OCI-LY1 (cell line): ENCODE results near the gene LGR5.
A peak's percentile ranks its signal among the peaks of the same experiment; 100 is the strongest.

Experiments
- H2AFZ ChIP-seq: fragments of 200-600 bp; sonication (generic), shearing (Covaris generic); 2 replicates; pipeline ENCODE4 v1.6.0; 2014; ENCODE audit warnings: antibody characterized with exemption, mild to moderate bottlenecking, low read length
- H3F3A ChIP-seq: fragments of 200-600 bp; sonication (generic), shearing (Covaris generic); 2 replicates; pipeline ENCODE4 v1.6.0; 2014; ENCODE audit warnings: mild to moderate bottlenecking, antibody characterized with exemption, low read length, moderate library complexity; ENCODE audit not compliant: insufficient read depth
- H3K27ac ChIP-seq: fragments of 200-600 bp; sonication (generic); 2 replicates; pipeline ENCODE4 v1.5.1; 2014; ENCODE audit warnings: low read length, mixed run types, mild to moderate bottlenecking, low read depth; ENCODE audit not compliant: poor library complexity, severe bottlenecking
- H3K27me3 ChIP-seq: fragments of 200-600 bp; sonication (generic); 2 replicates; pipeline ENCODE4 v1.6.0; 2014; ENCODE audit warnings: antibody characterized with exemption, mild to moderate bottlenecking, low read length, moderate library complexity; ENCODE audit not compliant: insufficient read depth
- H3K36me3 ChIP-seq: fragments of 200-600 bp; sonication (generic); 2 replicates; pipeline ENCODE4 v1.6.1; 2014; ENCODE audit warnings: mild to moderate bottlenecking, antibody characterized with exemption, low read length, moderate library complexity, mixed read lengths; ENCODE audit not compliant: insufficient read depth
- H3K4me1 ChIP-seq: fragments of 200-600 bp; sonication (generic); 2 replicates; pipeline ENCODE4 v1.5.1; 2014; ENCODE audit warnings: mild to moderate bottlenecking, low read length, moderate library complexity; ENCODE audit not compliant: insufficient read depth, severe bottlenecking
- H3K4me2 ChIP-seq: fragments of 200-600 bp; sonication (generic), shearing (Covaris generic); 2 replicates; pipeline ENCODE4 v1.6.1; 2014; ENCODE audit warnings: low read length
- H3K4me3 ChIP-seq: fragments of 200-600 bp; sonication (generic); 2 replicates; pipeline ENCODE4 v1.5.1; 2014; ENCODE audit warnings: low read length, low read depth, mild to moderate bottlenecking, mixed read lengths; ENCODE audit not compliant: poor library complexity, severe bottlenecking
- H3K79me2 ChIP-seq: fragments of 200-600 bp; shearing (Covaris generic); 2 replicates; pipeline ENCODE4 v1.6.1; 2016; ENCODE audit warnings: mixed run types, low read length, mixed read lengths; ENCODE audit not compliant: insufficient read depth
- H3K9ac ChIP-seq: fragments of 200-600 bp; sonication (generic), shearing (Covaris generic); 2 replicates; pipeline ENCODE4 v1.6.1; 2014; ENCODE audit warnings: mild to moderate bottlenecking, low read length, mixed read lengths
- H3K9me2 ChIP-seq: fragments of 200-600 bp; sonication (generic), shearing (Covaris generic); 2 replicates; pipeline ENCODE4 v1.6.1; 2014; ENCODE audit warnings: low read depth, mild to moderate bottlenecking, low read length, mixed read lengths
- H3K9me3 ChIP-seq: fragments of 200-600 bp; shearing (Covaris generic); 2 replicates; pipeline ENCODE4 v1.6.1; 2014; ENCODE audit warnings: low read length, mixed read lengths
- H4K20me1 ChIP-seq: fragments of 200-600 bp; sonication (generic), shearing (Covaris generic); 2 replicates; pipeline ENCODE4 v1.6.0; 2016; ENCODE audit warnings: mild to moderate bottlenecking, low read length; ENCODE audit not compliant: insufficient read depth
- CTCF ChIP-seq: fragments of 200-600 bp; sonication (generic), shearing (Covaris generic); IDR thresholded peaks from 2 replicates; pipeline ENCODE4 v1.5.1; 2017; ENCODE audit warnings: mild to moderate bottlenecking, antibody characterized with exemption, low read length, moderate library complexity, mixed read lengths
- EZH2 ChIP-seq: fragments of 200-600 bp; sonication (generic), shearing (Covaris generic); IDR thresholded peaks from 2 replicates; pipeline ENCODE4 v1.8.0; 2017; ENCODE audit warnings: borderline replicate concordance, mixed run types, mild to moderate bottlenecking, antibody characterized with exemption, low read length, moderate library complexity, mixed read lengths

Gene LGR5

GRCh38 chr12:71411635-71412034 is 28.0 kb upstream of the LGR5 start:
- Histone ChIP-seq H3K79me2 (no peaks in the 10 kb centered on the region), H3K4me3 (no peak overlapping the region), H3K9ac (no peak overlapping the region), H2AFZ (no peak overlapping the region), H3K4me2 (no peak overlapping the region), H3F3A (no peaks in the 10 kb centered on the region), H3K36me3 (no peaks in the 10 kb centered on the region), H3K27me3 (no peaks in the 10 kb centered on the region), H3K27ac (no peak overlapping the region), H3K9me3 (no peaks in the 10 kb centered on the region), H4K20me1 (no peaks in the 10 kb centered on the region), H3K4me1 (no peaks in the 10 kb centered on the region), H3K9me2 (no peaks in the 10 kb centered on the region)
- TF ChIP-seq CTCF = no peak
- TF ChIP-seq EZH2 = no peak

GRCh38 chr12:71415336-71416231 is 24.0 kb upstream of the LGR5 start:
- H3K4me1 ChIP-seq = no peaks in the 10 kb centered on the region
- H3K9me2 ChIP-seq = no peaks in the 10 kb centered on the region
- no peak overlapping the region for H3K4me2 ChIP-seq
- no peak overlapping the region for H3K4me3 ChIP-seq
- H3K27ac ChIP-seq = no peak overlapping the region
- no peaks in the 10 kb centered on the region for H3K36me3 ChIP-seq
- TF ChIP-seq CTCF (peak; percentile 79), EZH2 (no peak)
- no peaks in the 10 kb centered on the region for H4K20me1 ChIP-seq
- H3F3A ChIP-seq = no peaks in the 10 kb centered on the region
- no peaks in the 10 kb centered on the region for H3K9me3 ChIP-seq
- H3K27me3 ChIP-seq = no peaks in the 10 kb centered on the region
- H3K9ac ChIP-seq = no peak overlapping the region
- H3K79me2 ChIP-seq = no peaks in the 10 kb centered on the region
- H2AFZ ChIP-seq = no peak overlapping the region

- no peak overlapping the region for H2AFZ ChIP-seq
- H3K27ac ChIP-seq = no peak overlapping the region
- no peak overlapping the region for H3K4me2 ChIP-seq
- no peaks in the 10 kb centered on the region for H3K9me2 ChIP-seq
- H3K27me3 ChIP-seq = no peaks in the 10 kb centered on the region
- H3K4me3 ChIP-seq = no peak overlapping the region
- no peaks in the 10 kb centered on the region for H3F3A ChIP-seq
- H3K9me3 ChIP-seq = no peaks in the 10 kb centered on the region
- no peaks in the 10 kb centered on the region for H3K4me1 ChIP-seq
- H4K20me1 ChIP-seq = no peaks in the 10 kb centered on the region
- no peak for TF ChIP-seq CTCF
- TF ChIP-seq EZH2 = no peak
- no peaks in the 10 kb centered on the region for H3K79me2 ChIP-seq
- no peak overlapping the region for H3K9ac ChIP-seq
- H3K36me3 ChIP-seq = no peaks in the 10 kb centered on the region
Measured at GRCh38 chr12:71417181-71417580, 22.4 kb upstream of the LGR5 start.
